SH-SY5Y (cell line): Measurements from ENCODE around the gene HBP1.

Experiments
- GATA2 ChIP-seq: IDR thresholded peaks from 2 replicates; pipeline ENCODE4 v1.6.1; 2011; ENCODE audit warnings: mild to moderate bottlenecking, low read depth, low read length
- GATA3 ChIP-seq: IDR thresholded peaks from 2 replicates; pipeline ENCODE4 v1.6.1; 2011; ENCODE audit warnings: low read depth, mild to moderate bottlenecking, low read length, moderate library complexity

- TF ChIP-seq GATA2 (no peak), GATA3 (no peak)
Measured at GRCh38 chr7:107122486-107122911, 46.3 kb upstream of the HBP1 start.
